ENCODE results near the gene ZGLP1. TPM values are rescaled to one million over a fixed set of nuclear protein-coding genes. Genes with fewer than 3 reads are reported as not detected.

Gene ZGLP1
- total RNA-seq, 1 donor from 2014 or later: 2.8 TPM

- H3K36me3 Mint-ChIP-seq (ENCODE audit: low read depth): peaks cover 4% of the 10 kb centered on the region
- H3K27ac Mint-ChIP-seq: peak overlapping the region; percentile 34
- H3K9me3 Mint-ChIP-seq: no peaks in the 10 kb centered on the region
- H3K4me1 Mint-ChIP-seq: peaks cover 42% of the 10 kb centered on the region
- peak overlapping the region; percentile 89 for H3K4me3 Mint-ChIP-seq
- DNase-seq: peak; percentile 66
- H3K27me3 Mint-ChIP-seq: peaks cover 44% of the 10 kb centered on the region
- intact Hi-C loops (cut with micrococcal nuclease): loop anchor here (5.0 kb wide), 2 partner anchors 218 to 273 kb away; partner anchors contain the start of genes CDKN2D and KRI1
These were observed 15.3 kb downstream of the ZGLP1 start for GRCh38 chr19:10294368-10294697.

DNA sequence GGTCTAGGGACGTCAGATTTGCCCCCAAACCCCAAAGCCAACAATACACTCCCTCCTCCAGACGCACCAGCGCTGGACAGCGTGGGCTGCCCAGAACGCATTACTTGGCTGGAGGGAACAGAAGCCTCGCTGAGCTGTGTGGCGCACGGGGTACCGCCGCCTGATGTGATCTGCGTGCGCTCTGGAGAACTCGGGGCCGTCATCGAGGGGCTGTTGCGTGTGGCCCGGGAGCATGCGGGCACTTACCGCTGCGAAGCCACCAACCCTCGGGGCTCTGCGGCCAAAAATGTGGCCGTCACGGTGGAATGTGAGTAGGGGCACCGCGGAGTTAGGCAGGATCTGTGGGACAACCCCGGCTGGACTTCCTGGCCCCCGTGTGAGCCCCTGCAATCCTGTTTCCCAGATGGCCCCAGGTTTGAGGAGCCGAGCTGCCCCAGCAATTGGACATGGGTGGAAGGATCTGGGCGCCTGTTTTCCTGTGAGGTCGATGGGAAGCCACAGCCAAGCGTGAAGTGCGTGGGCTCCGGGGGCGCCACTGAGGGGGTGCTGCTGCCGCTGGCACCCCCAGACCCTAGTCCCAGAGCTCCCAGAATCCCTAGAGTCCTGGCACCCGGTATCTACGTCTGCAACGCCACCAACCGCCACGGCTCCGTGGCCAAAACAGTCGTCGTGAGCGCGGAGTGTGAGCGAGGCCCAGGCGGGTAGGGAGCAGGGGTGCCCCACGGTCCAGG is 15.8 kb downstream of the ZGLP1 start:
- H3K4me1 Mint-ChIP-seq: peaks cover 47% of the 10 kb centered on the region

DNA sequence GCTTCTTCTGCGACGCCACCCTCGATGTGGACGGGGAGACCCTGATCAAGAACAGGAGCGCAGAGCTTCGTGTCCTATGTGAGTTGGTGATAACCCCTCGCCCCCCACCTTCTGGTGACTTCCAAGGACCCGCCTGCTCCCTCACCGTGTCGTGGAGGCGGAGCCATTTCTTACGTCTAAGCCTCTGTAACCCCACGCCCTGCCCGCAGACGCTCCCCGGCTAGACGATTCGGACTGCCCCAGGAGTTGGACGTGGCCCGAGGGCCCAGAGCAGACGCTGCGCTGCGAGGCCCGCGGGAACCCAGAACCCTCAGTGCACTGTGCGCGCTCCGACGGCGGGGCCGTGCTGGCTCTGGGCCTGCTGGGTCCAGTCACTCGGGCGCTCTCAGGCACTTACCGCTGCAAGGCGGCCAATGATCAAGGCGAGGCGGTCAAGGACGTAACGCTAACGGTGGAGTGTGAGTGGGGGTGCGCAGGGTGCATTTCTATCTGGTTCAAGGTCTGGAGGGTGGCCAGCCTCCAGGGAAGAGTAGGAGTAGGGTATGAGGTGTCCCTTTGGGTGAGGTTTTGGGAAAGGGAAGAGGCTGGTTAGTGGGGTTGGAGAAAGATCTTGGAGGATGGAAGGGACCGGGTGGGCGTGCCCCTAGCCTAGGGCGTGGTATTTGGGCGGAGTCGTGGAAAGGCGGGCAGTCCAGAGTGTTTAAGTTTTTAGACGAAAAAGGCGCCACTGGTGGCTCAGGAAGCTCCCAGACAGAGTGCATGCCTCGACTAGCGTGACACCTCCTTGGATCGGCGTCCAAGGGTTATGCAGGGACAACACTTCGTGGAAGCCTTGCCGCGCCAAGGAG is 16.6 kb downstream of the ZGLP1 start:
- H3K9me3 Mint-ChIP-seq: no peaks in the 10 kb centered on the region
- intact Hi-C loops (cut with micrococcal nuclease): loop anchor here (5.0 kb wide), 2 partner anchors 219 to 274 kb away; partner anchors contain the start of genes CDKN2D and KRI1
- peaks cover 51% of the 10 kb centered on the region for H3K27me3 Mint-ChIP-seq
- peak overlapping the region; percentile 31 for H3K27ac Mint-ChIP-seq
- DNase-seq: peak; percentile 69
- H3K4me3 Mint-ChIP-seq: peak overlapping the region; percentile 88
- peaks cover 52% of the 10 kb centered on the region for H3K4me1 Mint-ChIP-seq
- H3K36me3 Mint-ChIP-seq (ENCODE audit: low read depth): peaks cover 4% of the 10 kb centered on the region

More for the DNA sequence above, 15.8 kb downstream of the ZGLP1 start:
- Mint-ChIP-seq H3K9me3 (no peaks in the 10 kb centered on the region), H3K4me3 (no peak overlapping the region), H3K27me3 (peaks cover 46% of the 10 kb centered on the region), H3K36me3 (ENCODE audit: low read depth) (peaks cover 4% of the 10 kb centered on the region), H3K27ac (no peak overlapping the region)
- no peak for DNase-seq
- intact Hi-C loops (cut with micrococcal nuclease): loop anchor here (5.0 kb wide), 2 partner anchors 218 to 273 kb away; partner anchors contain the start of genes CDKN2D and KRI1

DNA sequence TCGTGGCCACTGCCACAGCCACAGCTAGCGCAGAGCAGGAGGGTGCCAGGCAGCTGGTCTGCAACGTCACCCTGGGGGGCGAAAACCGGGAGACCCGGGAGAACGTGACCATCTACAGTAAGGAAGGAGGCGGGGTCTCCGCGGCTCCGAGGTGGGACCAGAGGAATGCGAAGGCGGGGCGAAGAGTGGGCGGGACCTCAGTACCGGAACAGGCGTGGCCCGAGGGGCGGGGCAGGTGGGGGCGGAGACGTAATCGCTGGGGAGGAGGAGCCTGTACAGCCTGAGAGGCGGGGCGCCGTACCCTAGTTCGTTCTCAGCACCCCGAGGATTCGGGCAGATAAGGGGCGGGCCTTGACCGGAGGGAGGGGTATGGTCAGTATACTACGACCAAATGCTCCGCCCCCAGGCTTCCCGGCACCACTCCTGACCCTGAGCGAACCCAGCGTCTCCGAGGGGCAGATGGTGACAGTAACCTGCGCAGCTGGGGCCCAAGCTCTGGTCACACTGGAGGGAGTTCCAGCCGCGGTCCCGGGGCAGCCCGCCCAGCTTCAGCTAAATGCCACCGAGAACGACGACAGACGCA is 17.3 kb downstream of the ZGLP1 start:
- peak overlapping the region; percentile 88 for H3K4me3 Mint-ChIP-seq
- peak overlapping the region; percentile 43 for H3K27ac Mint-ChIP-seq
- intact Hi-C loops (cut with micrococcal nuclease): loop anchor here (5.0 kb wide), 2 partner anchors 220 to 275 kb away; partner anchors contain the start of genes CDKN2D and KRI1
- peaks cover 54% of the 10 kb centered on the region for H3K27me3 Mint-ChIP-seq
- H3K9me3 Mint-ChIP-seq: no peaks in the 10 kb centered on the region
- peaks cover 4% of the 10 kb centered on the region for H3K36me3 Mint-ChIP-seq (ENCODE audit: low read depth)
- DNase-seq: peak; percentile 92
- H3K4me1 Mint-ChIP-seq: peaks cover 59% of the 10 kb centered on the region

GRCh38 chr19:10291554-10292205 is 17.9 kb downstream of the ZGLP1 start:
- no peak for DNase-seq
- H3K36me3 Mint-ChIP-seq (ENCODE audit: low read depth): peaks cover 4% of the 10 kb centered on the region
- peak overlapping the region; percentile 88 for H3K4me3 Mint-ChIP-seq
- no peaks in the 10 kb centered on the region for H3K9me3 Mint-ChIP-seq
- intact Hi-C loops (cut with micrococcal nuclease): loop anchor here (5.0 kb wide), 2 partner anchors 221 to 276 kb away; partner anchors contain the start of genes CDKN2D and KRI1
- peak overlapping the region; percentile 43 for H3K27ac Mint-ChIP-seq
- H3K4me1 Mint-ChIP-seq: peaks cover 63% of the 10 kb centered on the region
- H3K27me3 Mint-ChIP-seq: peaks cover 53% of the 10 kb centered on the region

- DNase-seq: peak; percentile 88
- intact Hi-C loops (cut with micrococcal nuclease): loop anchor here (1.0 to 5.0 kb wide), 3 partner anchors 21 to 276 kb away; partner anchors contain the start of genes CDKN2D and KRI1
- Mint-ChIP-seq H3K27ac (peak overlapping the region; percentile 78), H3K4me1 (peaks cover 70% of the 10 kb centered on the region), H3K27me3 (peaks cover 52% of the 10 kb centered on the region), H3K4me3 (peak overlapping the region; percentile 88), H3K36me3 (ENCODE audit: low read depth) (peaks cover 11% of the 10 kb centered on the region), H3K9me3 (no peaks in the 10 kb centered on the region)
These were observed 18.6 kb downstream of the ZGLP1 start for GRCh38 chr19:10290876-10291553.

DNA sequence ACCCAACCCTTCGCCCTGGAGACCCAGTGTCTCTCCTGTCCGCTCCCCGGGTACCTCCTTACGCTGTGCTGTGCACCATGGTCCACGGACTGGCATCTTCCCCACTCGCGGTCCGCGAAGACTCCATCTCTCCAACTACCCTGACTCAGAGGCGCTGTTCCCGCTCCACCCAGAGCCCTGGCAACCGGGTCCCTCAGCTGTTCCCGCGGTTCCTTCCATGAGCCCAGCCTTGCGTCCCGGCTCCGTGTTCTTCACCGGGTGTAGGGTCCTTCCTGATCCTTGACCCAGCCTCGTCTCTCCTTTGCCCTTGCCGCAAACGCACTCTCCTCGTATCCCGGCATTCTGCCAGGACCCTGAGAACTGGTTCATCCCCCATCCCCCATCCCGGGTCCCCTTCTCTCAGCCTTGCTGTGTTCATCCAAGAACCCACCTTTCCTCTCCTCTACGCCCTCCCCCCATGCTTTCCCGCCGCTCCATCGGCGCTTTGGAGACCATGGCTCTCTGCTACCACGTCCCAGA is 19.2 kb downstream of the ZGLP1 start:
- Mint-ChIP-seq H3K4me1 (peaks cover 70% of the 10 kb centered on the region), H3K27ac (peak overlapping the region; percentile 78)
- intact Hi-C loops (cut with micrococcal nuclease): loop anchor here (1.0 to 5.0 kb wide), 3 partner anchors 20 to 277 kb away; partner anchors contain the start of genes CDKN2D and KRI1

GRCh38 chr19:10289836-10290356 is 19.7 kb downstream of the ZGLP1 start, which contains the start of gene ICAM5:
Gene ICAM5 (plus strand): TSS chr19:10289952. CDS start chr19:10290044, 92 bp downstream.
- Mint-ChIP-seq H3K36me3 (ENCODE audit: low read depth) (peaks cover 19% of the 10 kb centered on the region), H3K4me1 (peaks cover 75% of the 10 kb centered on the region), H3K27ac (peak within 1 kb of the TSS; percentile 78), H3K27me3 (peaks cover 46% of the 10 kb centered on the region), H3K9me3 (no peaks in the 10 kb centered on the region), H3K4me3 (peak within 1 kb of the TSS; percentile 88)
- intact Hi-C loops (cut with micrococcal nuclease): loop anchor here (1.0 to 5.0 kb wide), 3 partner anchors 20 to 277 kb away; partner anchors contain the start of genes CDKN2D and KRI1
- peak; percentile 81 for DNase-seq

More for the DNA sequence above, 19.2 kb downstream of the ZGLP1 start:
- Mint-ChIP-seq H3K36me3 (ENCODE audit: low read depth) (peaks cover 14% of the 10 kb centered on the region), H3K4me3 (peak overlapping the region; percentile 88), H3K27me3 (peaks cover 47% of the 10 kb centered on the region), H3K9me3 (no peaks in the 10 kb centered on the region)
- peak; percentile 74 for DNase-seq

GRCh38 chr19:10289167-10289835 is 20.3 kb downstream of the ZGLP1 start:
- peak; percentile 88 for DNase-seq
- Mint-ChIP-seq H3K36me3 (ENCODE audit: low read depth) (peaks cover 22% of the 10 kb centered on the region), H3K9me3 (no peaks in the 10 kb centered on the region), H3K4me3 (peak overlapping the region; percentile 88), H3K27ac (peak overlapping the region; percentile 66), H3K27me3 (peaks cover 42% of the 10 kb centered on the region), H3K4me1 (peaks cover 73% of the 10 kb centered on the region)
- intact Hi-C loops (cut with micrococcal nuclease): no loop called here

DNA sequence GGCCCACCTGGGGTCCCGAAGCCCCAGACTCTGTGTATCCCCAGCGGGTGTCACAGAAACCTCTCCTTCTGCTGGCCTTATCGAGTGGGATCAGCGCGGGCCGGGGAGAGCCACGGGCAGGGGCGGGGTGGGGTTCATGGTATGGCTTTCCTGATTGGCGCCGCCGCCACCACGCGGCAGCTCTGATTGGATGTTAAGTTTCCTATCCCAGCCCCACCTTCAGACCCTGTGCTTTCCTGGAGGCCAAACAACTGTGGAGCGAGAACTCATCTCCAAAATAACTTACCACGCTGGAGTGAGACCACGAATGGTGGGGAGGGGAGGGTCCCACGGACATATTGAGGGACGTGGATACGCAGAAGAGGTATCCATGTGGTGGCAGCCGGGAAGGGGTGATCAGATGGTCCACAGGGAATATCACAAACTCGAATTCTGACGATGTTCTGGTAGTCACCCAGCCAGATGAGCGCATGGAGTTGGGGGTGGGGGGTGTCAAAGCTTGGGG is 20.9 kb downstream of the ZGLP1 start:
- Mint-ChIP-seq H3K27me3 (peaks cover 41% of the 10 kb centered on the region), H3K4me1 (peaks cover 72% of the 10 kb centered on the region), H3K4me3 (peak overlapping the region; percentile 88), H3K36me3 (ENCODE audit: low read depth) (peaks cover 26% of the 10 kb centered on the region), H3K27ac (peak overlapping the region; percentile 66), H3K9me3 (no peaks in the 10 kb centered on the region)
- DNase-seq: peak; percentile 82
- intact Hi-C loops (cut with micrococcal nuclease): no loop called here

- Mint-ChIP-seq H3K27ac (peak within 1 kb of the TSS; percentile 26), H3K9me3 (no peaks in the 10 kb centered on the region), H3K4me3 (peak within 1 kb of the TSS; percentile 67), H3K4me1 (peaks cover 59% of the 10 kb centered on the region), H3K27me3 (peaks cover 30% of the 10 kb centered on the region), H3K36me3 (ENCODE audit: low read depth) (peaks cover 35% of the 10 kb centered on the region)
- peak; percentile 88 for DNase-seq
- intact Hi-C loops (cut with micrococcal nuclease): loop anchor here (1.0 kb wide), 2 partner anchors 8 to 17 kb away; no protein-coding TSS in a partner anchor
These were observed 22.5 kb downstream of the ZGLP1 start, which contains the start of gene ICAM4 for GRCh38 chr19:10286803-10287737. Gene ICAM4 (plus strand): TSS chr19:10286955. CDS start chr19:10287013, 58 bp downstream.

All from activated CD4-positive, alpha-beta T cell treated with anti-CD3 and anti-CD28 coated beads, Interleukin-2, amount 10 ng/mL, durations not matched to agents 24 days and 14 days (primary cell).